ENCODE measurements around the gene POU3F2.

The POU3F2 gene

GRCh38 chr6:98823428-98824161 is 10.8 kb upstream of the POU3F2 start:
- peaks cover 86% of the 10 kb centered on the region for H3K27me3 ChIP-seq (ENCODE audit: control insufficient read depth, insufficient read depth, low read length)
- H3K36me3 ChIP-seq (ENCODE audit: insufficient read depth, low read length) = no peaks in the 10 kb centered on the region
- peak overlapping the region; percentile 54 for H3K4me2 ChIP-seq (ENCODE audit: low read length)
- peaks cover 15% of the 10 kb centered on the region for H3K4me1 ChIP-seq (ENCODE audit: control insufficient read depth, insufficient read depth, low read length)
- H3K4me3 ChIP-seq (ENCODE audit: low read length) = no peak overlapping the region
- no peaks in the 10 kb centered on the region for H3K9me3 ChIP-seq (replicated peaks; ENCODE audit: low read length)
- no peak overlapping the region for H3K9ac ChIP-seq (ENCODE audit: low read depth, low read length)

GRCh38 chr6:98824162-98824901 is 10.0 kb upstream of the POU3F2 start:
- peak overlapping the region; percentile 54 for H3K4me2 ChIP-seq (ENCODE audit: low read length)
- H3K4me3 ChIP-seq (ENCODE audit: low read length) = peak overlapping the region; percentile 43
- no peaks in the 10 kb centered on the region for H3K36me3 ChIP-seq (ENCODE audit: insufficient read depth, low read length)
- H3K4me1 ChIP-seq (ENCODE audit: control insufficient read depth, insufficient read depth, low read length) = peaks cover 15% of the 10 kb centered on the region
- H3K9ac ChIP-seq (ENCODE audit: low read depth, low read length) = no peak overlapping the region
- peaks cover 86% of the 10 kb centered on the region for H3K27me3 ChIP-seq (ENCODE audit: control insufficient read depth, insufficient read depth, low read length)
- no peaks in the 10 kb centered on the region for H3K9me3 ChIP-seq (replicated peaks; ENCODE audit: low read length)

GRCh38 chr6:98824902-98825599 is 9.3 kb upstream of the POU3F2 start:
- no peaks in the 10 kb centered on the region for H3K36me3 ChIP-seq (ENCODE audit: insufficient read depth, low read length)
- peaks cover 85% of the 10 kb centered on the region for H3K27me3 ChIP-seq (ENCODE audit: control insufficient read depth, insufficient read depth, low read length)
- H3K9ac ChIP-seq (ENCODE audit: low read depth, low read length) = no peak overlapping the region
- H3K4me1 ChIP-seq (ENCODE audit: control insufficient read depth, insufficient read depth, low read length) = peaks cover 15% of the 10 kb centered on the region
- no peak overlapping the region for H3K4me3 ChIP-seq (ENCODE audit: low read length)
- no peak overlapping the region for H3K4me2 ChIP-seq (ENCODE audit: low read length)
- H3K9me3 ChIP-seq (replicated peaks; ENCODE audit: low read length) = no peaks in the 10 kb centered on the region

GRCh38 chr6:98825600-98826230 is 8.7 kb upstream of the POU3F2 start:
- H3K4me3 ChIP-seq (ENCODE audit: low read length) = no peak overlapping the region
- H3K4me2 ChIP-seq (ENCODE audit: low read length) = no peak overlapping the region
- peaks cover 86% of the 10 kb centered on the region for H3K27me3 ChIP-seq (ENCODE audit: control insufficient read depth, insufficient read depth, low read length)
- H3K9ac ChIP-seq (ENCODE audit: low read depth, low read length) = no peak overlapping the region
- H3K4me1 ChIP-seq (ENCODE audit: control insufficient read depth, insufficient read depth, low read length) = peaks cover 15% of the 10 kb centered on the region
- H3K9me3 ChIP-seq (replicated peaks; ENCODE audit: low read length) = no peaks in the 10 kb centered on the region
- H3K36me3 ChIP-seq (ENCODE audit: insufficient read depth, low read length) = no peaks in the 10 kb centered on the region

- Histone ChIP-seq H3K4me1 (ENCODE audit: control insufficient read depth, insufficient read depth, low read length) (peaks cover 20% of the 10 kb centered on the region), H3K27me3 (ENCODE audit: control insufficient read depth, insufficient read depth, low read length) (peaks cover 92% of the 10 kb centered on the region), H3K36me3 (ENCODE audit: insufficient read depth, low read length) (no peaks in the 10 kb centered on the region), H3K4me2 (ENCODE audit: low read length) (peak overlapping the region; percentile 9), H3K4me3 (ENCODE audit: low read length) (no peak overlapping the region), H3K9ac (ENCODE audit: low read depth, low read length) (no peak overlapping the region), H3K9me3 (replicated peaks; ENCODE audit: low read length) (no peaks in the 10 kb centered on the region)
Observed at GRCh38 chr6:98827295-98828159, 6.8 kb upstream of the POU3F2 start.

- Histone ChIP-seq H3K4me1 (ENCODE audit: control insufficient read depth, insufficient read depth, low read length) (peaks cover 27% of the 10 kb centered on the region), H3K4me3 (ENCODE audit: low read length) (no peak overlapping the region), H3K9me3 (replicated peaks; ENCODE audit: low read length) (no peaks in the 10 kb centered on the region)
Observed at GRCh38 chr6:98828211-98828788, 6.1 kb upstream of the POU3F2 start.

GRCh38 chr6:98828941-98829411 is 5.4 kb upstream of the POU3F2 start:
- Histone ChIP-seq H3K9ac (ENCODE audit: low read depth, low read length) (no peak overlapping the region), H3K4me3 (ENCODE audit: low read length) (no peak overlapping the region), H3K36me3 (ENCODE audit: insufficient read depth, low read length) (no peaks in the 10 kb centered on the region), H3K4me2 (ENCODE audit: low read length) (no peak overlapping the region), H3K9me3 (replicated peaks; ENCODE audit: low read length) (no peaks in the 10 kb centered on the region), H3K4me1 (ENCODE audit: control insufficient read depth, insufficient read depth, low read length) (peaks cover 34% of the 10 kb centered on the region), H3K27me3 (ENCODE audit: control insufficient read depth, insufficient read depth, low read length) (peaks cover 91% of the 10 kb centered on the region)

More at GRCh38 chr6:98828211-98828788, 6.1 kb upstream of the POU3F2 start:
- H3K36me3 ChIP-seq (ENCODE audit: insufficient read depth, low read length) = no peaks in the 10 kb centered on the region
- no peak overlapping the region for H3K9ac ChIP-seq (ENCODE audit: low read depth, low read length)
- H3K4me2 ChIP-seq (ENCODE audit: low read length) = no peak overlapping the region
- peaks cover 91% of the 10 kb centered on the region for H3K27me3 ChIP-seq (ENCODE audit: control insufficient read depth, insufficient read depth, low read length)

GRCh38 chr6:98830146-98830545 is 4.2 kb upstream of the POU3F2 start:
- Histone ChIP-seq H3K27me3 (ENCODE audit: control insufficient read depth, insufficient read depth, low read length) (peaks cover 85% of the 10 kb centered on the region), H3K4me3 (ENCODE audit: low read length) (no peak overlapping the region), H3K4me2 (ENCODE audit: low read length) (no peak overlapping the region), H3K36me3 (ENCODE audit: insufficient read depth, low read length) (no peaks in the 10 kb centered on the region), H3K9me3 (replicated peaks; ENCODE audit: low read length) (no peaks in the 10 kb centered on the region), H3K9ac (ENCODE audit: low read depth, low read length) (no peak overlapping the region), H3K4me1 (ENCODE audit: control insufficient read depth, insufficient read depth, low read length) (peaks cover 34% of the 10 kb centered on the region)

- no peaks in the 10 kb centered on the region for H3K36me3 ChIP-seq (ENCODE audit: insufficient read depth, low read length)
- H3K4me2 ChIP-seq (ENCODE audit: low read length) = no peak overlapping the region
- no peaks in the 10 kb centered on the region for H3K9me3 ChIP-seq (replicated peaks; ENCODE audit: low read length)
- H3K4me1 ChIP-seq (ENCODE audit: control insufficient read depth, insufficient read depth, low read length) = peaks cover 34% of the 10 kb centered on the region
- H3K9ac ChIP-seq (ENCODE audit: low read depth, low read length) = no peak overlapping the region
- H3K4me3 ChIP-seq (ENCODE audit: low read length) = no peak overlapping the region
- H3K27me3 ChIP-seq (ENCODE audit: control insufficient read depth, insufficient read depth, low read length) = peaks cover 85% of the 10 kb centered on the region
Observed at GRCh38 chr6:98831057-98831958, 3.1 kb upstream of the POU3F2 start.

GRCh38 chr6:98831959-98832283 is 2.5 kb upstream of the POU3F2 start:
- Histone ChIP-seq H3K9ac (ENCODE audit: low read depth, low read length) (no peak overlapping the region), H3K4me1 (ENCODE audit: control insufficient read depth, insufficient read depth, low read length) (peaks cover 34% of the 10 kb centered on the region), H3K4me2 (ENCODE audit: low read length) (peak overlapping the region; percentile 85), H3K36me3 (ENCODE audit: insufficient read depth, low read length) (no peaks in the 10 kb centered on the region), H3K9me3 (replicated peaks; ENCODE audit: low read length) (no peaks in the 10 kb centered on the region), H3K4me3 (ENCODE audit: low read length) (peak overlapping the region; percentile 65), H3K27me3 (ENCODE audit: control insufficient read depth, insufficient read depth, low read length) (peaks cover 85% of the 10 kb centered on the region)

Data from skeletal muscle satellite cell (primary cell).